Measurements from ENCODE around the gene POLN. TPM values are rescaled to one million over a fixed set of nuclear protein-coding genes. Genes with fewer than 3 reads are reported as not detected.

Gene POLN
- total RNA-seq, 1 experiment from 2014 or later, result 0.26 TPM

GRCh38 chr4:2174061-2174460 lies 67.9 kb downstream of the POLN start:
- no peak overlapping the region for H2AFZ ChIP-seq (ENCODE audit: low read length)
- no peak for DNase-seq
- no peaks in the 10 kb centered on the region for H4K20me1 ChIP-seq (ENCODE audit: low read length)
- intact Hi-C loops (cut with micrococcal nuclease), result no loop called here
- H3K9me2 ChIP-seq (replicated peaks; ENCODE audit: low read length), result no peaks in the 10 kb centered on the region
- ChIA-PET CTCF (no interaction called here), POLR2A (ENCODE audit: unreplicated experiment) (no interaction called here)
- no peak overlapping the region for H3K9ac ChIP-seq (ENCODE audit: low read length)
- no peaks in the 10 kb centered on the region for H3K36me3 ChIP-seq (ENCODE audit: low read depth, low read length)
- H3K27ac ChIP-seq (ENCODE audit: low read length), result no peak overlapping the region
- H3F3A ChIP-seq (ENCODE audit: low read length, unreplicated experiment), result no peaks in the 10 kb centered on the region
- H3K9me3 ChIP-seq (ENCODE audit: low read length), result no peaks in the 10 kb centered on the region
- BruUV-seq (replicated peaks), result no TSS peak
- H3K4me2 ChIP-seq (ENCODE audit: low read length), result no peak overlapping the region
- no peaks in the 10 kb centered on the region for H3K27me3 ChIP-seq (ENCODE audit: low read length)
- no peaks in the 10 kb centered on the region for H3K4me1 ChIP-seq (ENCODE audit: insufficient read depth, low read length)
- H3K79me2 ChIP-seq (ENCODE audit: low read length), result no peaks in the 10 kb centered on the region
- H3K4me3 ChIP-seq (ENCODE audit: low read length), result no peak overlapping the region
- ATAC-seq, result no peak
- no peak for TF ChIP-seq EZH2phosphoT487 (IDR thresholded peaks at IDR 0.05; ENCODE audit: borderline replicate concordance, low read length)

- Histone ChIP-seq H3K9me2 (replicated peaks; ENCODE audit: low read length) (no peaks in the 10 kb centered on the region), H3K4me2 (ENCODE audit: low read length) (no peak overlapping the region), H3K9me3 (ENCODE audit: low read length) (no peaks in the 10 kb centered on the region), H3F3A (ENCODE audit: low read length, unreplicated experiment) (no peaks in the 10 kb centered on the region), H3K36me3 (ENCODE audit: low read depth, low read length) (no peaks in the 10 kb centered on the region), H3K27me3 (ENCODE audit: low read length) (no peaks in the 10 kb centered on the region), H4K20me1 (ENCODE audit: low read length) (no peaks in the 10 kb centered on the region), H2AFZ (ENCODE audit: low read length) (no peak overlapping the region), H3K9ac (ENCODE audit: low read length) (no peak overlapping the region), H3K79me2 (ENCODE audit: low read length) (no peaks in the 10 kb centered on the region), H3K27ac (ENCODE audit: low read length) (no peak overlapping the region), H3K4me3 (ENCODE audit: low read length) (no peak overlapping the region), H3K4me1 (ENCODE audit: insufficient read depth, low read length) (no peaks in the 10 kb centered on the region)
- ChIA-PET CTCF (no interaction called here), POLR2A (ENCODE audit: unreplicated experiment) (no interaction called here)
- intact Hi-C loops (cut with micrococcal nuclease), result no loop called here
- ATAC-seq (no peak), DNase-seq (no peak)
- no peak for TF ChIP-seq CTCF (conservative IDR thresholded peaks at IDR 0.05; ENCODE audit: low read depth, low read length)
- TF ChIP-seq EZH2phosphoT487 (IDR thresholded peaks at IDR 0.05; ENCODE audit: borderline replicate concordance, low read length), result no peak
- TF ChIP-seq EZH2 (IDR thresholded peaks at IDR 0.05; ENCODE audit: low read length, unreplicated experiment), result no peak
- BruUV-seq (replicated peaks), result no TSS peak
Measured at GRCh38 chr4:2172627-2173231, 69.2 kb downstream of the POLN start.

- no peaks in the 10 kb centered on the region for H3K36me3 ChIP-seq (ENCODE audit: low read depth, low read length)
- intact Hi-C loops (cut with micrococcal nuclease), result no loop called here
- no peak overlapping the region for H2AFZ ChIP-seq (ENCODE audit: low read length)
- CTCF ChIA-PET, result no interaction called here
- H3K9me3 ChIP-seq (ENCODE audit: low read length), result no peaks in the 10 kb centered on the region
- no peaks in the 10 kb centered on the region for H3K79me2 ChIP-seq (ENCODE audit: low read length)
- no peak overlapping the region for H3K4me3 ChIP-seq (ENCODE audit: low read length)
- no TSS peak for BruUV-seq (replicated peaks)
- H3F3A ChIP-seq (ENCODE audit: low read length, unreplicated experiment), result no peaks in the 10 kb centered on the region
- H3K4me1 ChIP-seq (ENCODE audit: insufficient read depth, low read length), result no peaks in the 10 kb centered on the region
- no peak overlapping the region for H3K27ac ChIP-seq (ENCODE audit: low read length)
- no peaks in the 10 kb centered on the region for H4K20me1 ChIP-seq (ENCODE audit: low read length)
- TF ChIP-seq EZH2phosphoT487 (IDR thresholded peaks at IDR 0.05; ENCODE audit: borderline replicate concordance, low read length), result no peak
- TF ChIP-seq EZH2 (IDR thresholded peaks at IDR 0.05; ENCODE audit: low read length, unreplicated experiment), result no peak
- TF ChIP-seq CTCF (conservative IDR thresholded peaks at IDR 0.05; ENCODE audit: low read depth, low read length), result no peak
- no peak overlapping the region for H3K9ac ChIP-seq (ENCODE audit: low read length)
- ATAC-seq, result no peak
- no peaks in the 10 kb centered on the region for H3K9me2 ChIP-seq (replicated peaks; ENCODE audit: low read length)
- POLR2A ChIA-PET (ENCODE audit: unreplicated experiment), result no interaction called here
- H3K27me3 ChIP-seq (ENCODE audit: low read length), result no peaks in the 10 kb centered on the region
- no peak for DNase-seq
- no peak overlapping the region for H3K4me2 ChIP-seq (ENCODE audit: low read length)
Measured at GRCh38 chr4:2172161-2172560, 69.8 kb downstream of the POLN start.

All from PC-3 (cell line).